ENCODE measurements around the gene RPL29.

DNA sequence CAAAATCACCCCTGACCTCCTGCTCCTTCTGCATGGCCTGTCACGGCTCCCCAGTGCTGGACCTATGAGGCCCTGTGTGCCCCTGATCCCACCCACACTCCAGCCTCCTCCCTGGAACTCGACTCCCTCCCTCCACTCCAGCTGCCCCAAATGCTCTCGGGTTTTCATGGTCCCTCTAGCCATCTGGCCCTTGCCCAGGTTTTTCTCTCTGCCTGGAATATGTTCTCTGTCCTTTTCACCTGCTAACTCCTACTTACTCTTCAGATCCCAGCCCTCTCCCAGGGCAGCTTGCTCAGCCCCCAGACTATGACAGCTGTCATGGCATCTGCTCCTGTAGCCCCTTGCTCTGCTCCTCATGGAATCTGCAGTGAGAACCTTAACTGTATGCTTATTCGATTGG is 30.3 kb upstream of the RPL29 start:
- TF ChIP-seq, protein P1, sequence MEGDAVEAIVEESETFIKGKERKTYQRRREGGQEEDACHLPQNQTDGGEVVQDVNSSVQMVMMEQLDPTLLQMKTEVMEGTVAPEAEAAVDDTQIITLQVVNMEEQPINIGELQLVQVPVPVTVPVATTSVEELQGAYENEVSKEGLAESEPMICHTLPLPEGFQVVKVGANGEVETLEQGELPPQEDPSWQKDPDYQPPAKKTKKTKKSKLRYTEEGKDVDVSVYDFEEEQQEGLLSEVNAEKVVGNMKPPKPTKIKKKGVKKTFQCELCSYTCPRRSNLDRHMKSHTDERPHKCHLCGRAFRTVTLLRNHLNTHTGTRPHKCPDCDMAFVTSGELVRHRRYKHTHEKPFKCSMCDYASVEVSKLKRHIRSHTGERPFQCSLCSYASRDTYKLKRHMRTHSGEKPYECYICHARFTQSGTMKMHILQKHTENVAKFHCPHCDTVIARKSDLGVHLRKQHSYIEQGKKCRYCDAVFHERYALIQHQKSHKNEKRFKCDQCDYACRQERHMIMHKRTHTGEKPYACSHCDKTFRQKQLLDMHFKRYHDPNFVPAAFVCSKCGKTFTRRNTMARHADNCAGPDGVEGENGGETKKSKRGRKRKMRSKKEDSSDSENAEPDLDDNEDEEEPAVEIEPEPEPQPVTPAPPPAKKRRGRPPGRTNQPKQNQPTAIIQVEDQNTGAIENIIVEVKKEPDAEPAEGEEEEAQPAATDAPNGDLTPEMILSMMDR (IDR thresholded peaks at IDR 0.05; ENCODE audit: insufficient read depth, low read length), result no peak
- TF ChIP-seq, protein P2, sequence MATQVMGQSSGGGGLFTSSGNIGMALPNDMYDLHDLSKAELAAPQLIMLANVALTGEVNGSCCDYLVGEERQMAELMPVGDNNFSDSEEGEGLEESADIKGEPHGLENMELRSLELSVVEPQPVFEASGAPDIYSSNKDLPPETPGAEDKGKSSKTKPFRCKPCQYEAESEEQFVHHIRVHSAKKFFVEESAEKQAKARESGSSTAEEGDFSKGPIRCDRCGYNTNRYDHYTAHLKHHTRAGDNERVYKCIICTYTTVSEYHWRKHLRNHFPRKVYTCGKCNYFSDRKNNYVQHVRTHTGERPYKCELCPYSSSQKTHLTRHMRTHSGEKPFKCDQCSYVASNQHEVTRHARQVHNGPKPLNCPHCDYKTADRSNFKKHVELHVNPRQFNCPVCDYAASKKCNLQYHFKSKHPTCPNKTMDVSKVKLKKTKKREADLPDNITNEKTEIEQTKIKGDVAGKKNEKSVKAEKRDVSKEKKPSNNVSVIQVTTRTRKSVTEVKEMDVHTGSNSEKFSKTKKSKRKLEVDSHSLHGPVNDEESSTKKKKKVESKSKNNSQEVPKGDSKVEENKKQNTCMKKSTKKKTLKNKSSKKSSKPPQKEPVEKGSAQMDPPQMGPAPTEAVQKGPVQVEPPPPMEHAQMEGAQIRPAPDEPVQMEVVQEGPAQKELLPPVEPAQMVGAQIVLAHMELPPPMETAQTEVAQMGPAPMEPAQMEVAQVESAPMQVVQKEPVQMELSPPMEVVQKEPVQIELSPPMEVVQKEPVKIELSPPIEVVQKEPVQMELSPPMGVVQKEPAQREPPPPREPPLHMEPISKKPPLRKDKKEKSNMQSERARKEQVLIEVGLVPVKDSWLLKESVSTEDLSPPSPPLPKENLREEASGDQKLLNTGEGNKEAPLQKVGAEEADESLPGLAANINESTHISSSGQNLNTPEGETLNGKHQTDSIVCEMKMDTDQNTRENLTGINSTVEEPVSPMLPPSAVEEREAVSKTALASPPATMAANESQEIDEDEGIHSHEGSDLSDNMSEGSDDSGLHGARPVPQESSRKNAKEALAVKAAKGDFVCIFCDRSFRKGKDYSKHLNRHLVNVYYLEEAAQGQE (IDR thresholded peaks at IDR 0.05; ENCODE audit: insufficient replicate concordance, low read depth), result no peak
- TF ChIP-seq POLR2AphosphoS5 (IDR thresholded peaks at IDR 0.05; ENCODE audit: low read depth), result no peak

Measured in HL-60 (cell line).